IMR-90 (cell line): ENCODE measurements around the gene HDDC3. TPM values are rescaled to one million over a fixed set of nuclear protein-coding genes. Genes with fewer than 3 reads are reported as not detected.

Experiments used
- ATAC-seq: fragments of 200-7000 bp; cut with Tn5 transposase; 2 replicates; pipeline ENCODE4 v1.9.1; 2020; ENCODE audit warnings: low read depth, mild to moderate bottlenecking, moderate library complexity
- BruUV-seq: library from RNA; stranded (reverse); fragments of 400-500 nt; replicated peaks from 2 replicates; lab custom pipeline; 2021; lab: Mats Ljungman, UMichigan
- CTCF ChIA-PET: fragments of 300-600 bp; formaldehyde crosslinking; extraction: SDS; loops from one replicate; lab custom pipeline; 2021; ENCODE audit warnings: antibody characterized with exemption; lab: Yijun Ruan, JAX
- POLR2A ChIA-PET: fragments of 300-600 bp; sonication (Branson Sonifier 250); formaldehyde crosslinking; loops from one replicate; lab custom pipeline; 2022; ENCODE audit warnings: antibody characterized with exemption; ENCODE audit not compliant: unreplicated experiment; lab: Charles Lee
- DNase-seq: peaks from one replicate; pipeline ENCODE4 v3.0.0; 2013
- H2AFZ ChIP-seq: replicated peaks from 2 replicates; pipeline ENCODE3; 2013; ENCODE audit warnings: low read length, mild to moderate bottlenecking; ENCODE audit not compliant: poor library complexity
- H2AK5ac ChIP-seq: 2 replicates; pipeline ENCODE4 v1.6.1; 2013; ENCODE audit warnings: low read depth, low read length, inconsistent platforms
- H2AK9ac ChIP-seq: replicated peaks from 2 replicates; pipeline ENCODE3; 2013; ENCODE audit warnings: mild to moderate bottlenecking, low read depth, low read length, moderate library complexity; ENCODE audit not compliant: poor library complexity
- H2BK120ac ChIP-seq: 2 replicates; pipeline ENCODE4 v1.6.1; 2013; ENCODE audit warnings: low read depth, low read length, inconsistent platforms
- H2BK15ac ChIP-seq: 3 replicates; pipeline ENCODE4 v1.6.1; 2013; ENCODE audit warnings: low read depth, low read length, inconsistent platforms
- H2BK20ac ChIP-seq: 2 replicates; pipeline ENCODE4 v1.6.1; 2013; ENCODE audit warnings: low read depth, mild to moderate bottlenecking, inconsistent platforms, low read length, moderate library complexity
- H2BK5ac ChIP-seq: 2 replicates; pipeline ENCODE4 v1.6.1; 2013; ENCODE audit warnings: mild to moderate bottlenecking, low read depth, low read length, inconsistent platforms; ENCODE audit not compliant: poor library complexity, severe bottlenecking
- H3K14ac ChIP-seq: replicated peaks from 2 replicates; pipeline ENCODE4 v1.6.1; 2013; ENCODE audit warnings: low read depth, low read length, inconsistent platforms
- H3K18ac ChIP-seq: 2 replicates; pipeline ENCODE4 v1.6.1; 2013; ENCODE audit warnings: low read depth, low read length, control low read depth
- H3K23ac ChIP-seq: 2 replicates; pipeline ENCODE4 v1.6.1; 2013; ENCODE audit warnings: low read depth, low read length, inconsistent platforms
- H3K27ac ChIP-seq: 2 replicates; pipeline ENCODE4 v1.5.1; 2013; ENCODE audit warnings: mild to moderate bottlenecking, control low read depth, low read length; ENCODE audit not compliant: insufficient read depth
- H3K27me3 ChIP-seq: 2 replicates; pipeline ENCODE4 v1.6.1; 2013; ENCODE audit warnings: low read length; ENCODE audit not compliant: control insufficient read depth, insufficient read depth
- H3K36me3 ChIP-seq: 2 replicates; pipeline ENCODE4 v1.6.1; 2013; ENCODE audit warnings: low read length, mixed read lengths; ENCODE audit not compliant: control insufficient read depth, insufficient read depth
- H3K4ac ChIP-seq: 2 replicates; pipeline ENCODE4 v1.6.1; 2013; ENCODE audit warnings: low read depth, low read length, inconsistent platforms
- H3K4me1 ChIP-seq: 2 replicates; pipeline ENCODE4 v1.6.1; 2013; ENCODE audit warnings: low read length, mixed read lengths; ENCODE audit not compliant: control insufficient read depth, insufficient read depth
- H3K4me2 ChIP-seq: 2 replicates; pipeline ENCODE4 v1.6.1; 2013; ENCODE audit warnings: low read depth, mild to moderate bottlenecking, control low read depth, low read length, moderate library complexity
- H3K4me3 ChIP-seq: 2 replicates; pipeline ENCODE4 v1.5.1; 2013; ENCODE audit warnings: low read depth, mild to moderate bottlenecking, control low read depth, low read length, moderate library complexity; ENCODE audit not compliant: insufficient read depth
- H3K56ac ChIP-seq: 2 replicates; pipeline ENCODE4 v1.6.1; 2013; ENCODE audit warnings: low read length, inconsistent platforms; ENCODE audit not compliant: insufficient read depth; ENCODE audit errors: extremely low read depth
- H3K79me1 ChIP-seq, 2 experiments: 2 replicates each; pipeline ENCODE4 v1.6.1; 2013; ENCODE audit warnings: low read length in 2 of 2, inconsistent platforms in 1 of 2, low read depth in 1 of 2
- H3K9ac ChIP-seq: 2 replicates; pipeline ENCODE4 v1.6.1; 2013; ENCODE audit warnings: low read depth, low read length, control low read depth
- H3K9me1 ChIP-seq: 2 replicates; pipeline ENCODE4 v1.6.1; 2013; ENCODE audit warnings: low read length, inconsistent platforms; ENCODE audit not compliant: insufficient read depth
- H3K9me3 ChIP-seq: 2 replicates; pipeline ENCODE4 v1.6.1; 2013; ENCODE audit warnings: low read length; ENCODE audit not compliant: control insufficient read depth, insufficient read depth
- H4K20me1 ChIP-seq: 2 replicates; pipeline ENCODE4 v1.6.1; 2013; ENCODE audit warnings: low read length, inconsistent platforms; ENCODE audit not compliant: insufficient read depth
- H4K5ac ChIP-seq: 2 replicates; pipeline ENCODE4 v1.6.1; 2013; ENCODE audit warnings: mild to moderate bottlenecking, low read depth, low read length, control low read depth
- H4K8ac ChIP-seq, 2 experiments: 2 replicates each; pipeline ENCODE4 v1.6.1; 2013; ENCODE audit warnings: low read depth in 2 of 2, low read length in 2 of 2, control low read depth in 1 of 2, inconsistent platforms in 1 of 2
- H4K91ac ChIP-seq: 2 replicates; pipeline ENCODE4 v1.6.1; 2013; ENCODE audit warnings: low read depth, low read length, inconsistent platforms; ENCODE audit not compliant: insufficient read depth
- BHLHE40 ChIP-seq: fragments of 150-350 bp; IDR thresholded peaks from 2 replicates; pipeline ENCODE4 v1.6.1; 2016; ENCODE audit warnings: mild to moderate bottlenecking, low read depth, low read length
- CEBPB ChIP-seq: IDR thresholded peaks from 2 replicates; pipeline ENCODE4 v1.6.1; 2012; ENCODE audit warnings: low read depth, low read length, improper control_type of control experiment
- CHD1 ChIP-seq: IDR thresholded peaks from 2 replicates; pipeline ENCODE4 v1.6.1; 2012; ENCODE audit warnings: low read depth, low read length, improper control_type of control experiment
- CTCF ChIP-seq: conservative IDR thresholded peaks from 2 replicates; pipeline ENCODE4 v1.5.1; 2012; ENCODE audit warnings: mild to moderate bottlenecking, low read depth, low read length, improper control_type of control experiment
- ELK1 ChIP-seq: fragments of 150-350 bp; IDR thresholded peaks from 2 replicates; pipeline ENCODE4 v1.6.1; 2016; ENCODE audit warnings: low read depth, mild to moderate bottlenecking, low read length, moderate library complexity, borderline replicate concordance
- FOS ChIP-seq: fragments of 150-350 bp; IDR thresholded peaks from 2 replicates; pipeline ENCODE4 v1.6.1; 2016; ENCODE audit warnings: low read depth, low read length
- MAFK ChIP-seq: IDR thresholded peaks from 2 replicates; pipeline ENCODE4 v1.6.1; 2012; ENCODE audit warnings: low read depth, low read length, improper control_type of control experiment
- MAZ ChIP-seq: IDR thresholded peaks from 2 replicates; pipeline ENCODE4 v1.6.1; 2012; ENCODE audit warnings: low read depth, mild to moderate bottlenecking, low read length, improper control_type of control experiment, moderate library complexity, borderline replicate concordance
- MXI1 ChIP-seq: IDR thresholded peaks from 2 replicates; pipeline ENCODE4 v1.6.1; 2012; ENCODE audit warnings: low read depth, mild to moderate bottlenecking, low read length, moderate library complexity, borderline replicate concordance
- NFE2L2 ChIP-seq: fragments of 150-350 bp; IDR thresholded peaks from 2 replicates; pipeline ENCODE4 v1.6.1; 2016; ENCODE audit warnings: low read depth, mild to moderate bottlenecking, low read length
- POLR2A ChIP-seq: IDR thresholded peaks from 2 replicates; pipeline ENCODE4 v1.6.1; 2012; ENCODE audit warnings: mild to moderate bottlenecking, low read depth, low read length
- RAD21 ChIP-seq: IDR thresholded peaks from 2 replicates; pipeline ENCODE4 v1.6.1; 2012; ENCODE audit warnings: low read length, improper control_type of control experiment
- RCOR1 ChIP-seq: IDR thresholded peaks from 2 replicates; pipeline ENCODE4 v1.6.1; 2012; ENCODE audit warnings: mild to moderate bottlenecking, low read length, improper control_type of control experiment; ENCODE audit not compliant: insufficient replicate concordance
- RFX5 ChIP-seq: IDR thresholded peaks from 2 replicates; pipeline ENCODE4 v1.8.0; 2012; ENCODE audit warnings: low read depth, mild to moderate bottlenecking, low read length, moderate library complexity
- SMC3 ChIP-seq: fragments of 150-350 bp; IDR thresholded peaks from 2 replicates; pipeline ENCODE4 v1.6.1; 2016; ENCODE audit warnings: low read depth, mild to moderate bottlenecking, antibody characterized with exemption, low read length, moderate library complexity
- USF2 ChIP-seq: fragments of 150-350 bp; IDR thresholded peaks from 2 replicates; pipeline ENCODE4 v1.6.1; 2017; ENCODE audit warnings: mild to moderate bottlenecking, antibody characterized with exemption, low read length, low read depth
- WGBS, 2 experiments: methylation state at CpG; one replicate each; pipeline versions ENCODE4 v1.1.5 to v1.1.7; 2013; ENCODE audit warnings: missing lambda C conversion rate in 2 of 2; ENCODE audit not compliant: insufficient read length in 1 of 2; ENCODE audit errors: extremely low coverage in 2 of 2; 5-methylcytosine and 5-hydroxymethylcytosine counted together
- dilution Hi-C: fragments of 300-500 bp; cut with HindIII; formaldehyde crosslinking; loops from one replicate; pipeline ENCODE4 v1.14.3; 2018; ENCODE audit warnings: low sequenced_read_pairs; ENCODE audit not compliant: unreplicated experiment
- in situ Hi-C: fragments of 300-500 bp; cut with MboI; formaldehyde crosslinking; loops from 3 replicates; pipeline ENCODE4 v1.14.3; 2019; ENCODE audit warnings: low sequenced_read_pairs, inconsistent platforms, mixed read lengths
- intact Hi-C: fragments of 100-400 bp; cut with micrococcal nuclease; formaldehyde crosslinking; loops from 2 replicates; pipeline ENCODE4 v1.10.0; 2022
- polyA plus RNA-seq, 3 experiments: library from polyadenylated mRNA; depleted of rRNA; stranded (reverse); fragments of >200 nt; gene quantifications; 2 replicates each; pipeline ENCODE4 v1.2.3, GENCODE V29; 2012; ENCODE audit warnings: low replicate concordance in 1 of 3
- total RNA-seq: library from RNA; depleted of rRNA; stranded (reverse); fragments of >200 nt; gene quantifications from 2 replicates; pipeline ENCODE4 v1.2.3, GENCODE V29; 2012

HDDC3 gene
- total and polyA plus RNA-seq, 2 of the 4 experiments (the other 2 are of a cell fraction), result 7.9 to 10.7 TPM

- 94% methylated on average over 3 of the region's 15 CpGs; no CpG with 5 or more reads in 1 of the 2 experiments for WGBS, 2 experiments
- Histone ChIP-seq H3K14ac (no peak overlapping the region), H3K23ac (no peak overlapping the region), H3K56ac (no peak overlapping the region), H2BK5ac (no peak overlapping the region), H3K4me3 (no peak overlapping the region), H3K9me3 (no peaks in the 10 kb centered on the region), H4K20me1 (no peaks in the 10 kb centered on the region), H2BK20ac (no peak overlapping the region), H2AFZ (no peak overlapping the region), H3K9ac (no peak overlapping the region), H3K79me1 (peaks cover 0 to 13% of the 10 kb centered on the region in 2 experiments; a peak in 2 of 4 replicates), H3K4ac (no peak overlapping the region), H2BK120ac (no peak overlapping the region), H4K8ac (no peak overlapping the region), H3K27me3 (no peaks in the 10 kb centered on the region), H3K9me1 (no peaks in the 10 kb centered on the region), H2BK15ac (no peak overlapping the region), H3K4me2 (no peak overlapping the region), H3K36me3 (peaks cover 40% of the 10 kb centered on the region), H2AK5ac (no peak overlapping the region), H4K5ac (no peak overlapping the region), H3K4me1 (peaks cover 4% of the 10 kb centered on the region; the same call in 1 of the 2 replicates), H3K27ac (no peak overlapping the region), H4K91ac (no peak overlapping the region), H2AK9ac (no peak overlapping the region), H3K18ac (no peak overlapping the region)
- DNase-seq (no peak), ATAC-seq (no peak)
- dilution Hi-C loops (no loop called here), in situ Hi-C loops (no loop called here), intact Hi-C loops (no loop called here)
- CTCF ChIA-PET, result no interaction called here
- POLR2A ChIA-PET, result no interaction called here
- TF ChIP-seq MXI1, result no peak
- no peak for TF ChIP-seq BHLHE40
- TF ChIP-seq NFE2L2, result no peak
- no peak for TF ChIP-seq MAFK
- TF ChIP-seq RFX5, result no peak
- no peak for TF ChIP-seq CEBPB
- TF ChIP-seq SMC3, result no peak
- TF ChIP-seq CTCF, result no peak
- TF ChIP-seq RCOR1, result no peak
- TF ChIP-seq USF2, result no peak
- no peak for TF ChIP-seq ELK1
- no peak for TF ChIP-seq RAD21
- TF ChIP-seq POLR2A, result no peak
- TF ChIP-seq FOS, result no peak
- TF ChIP-seq MAZ, result no peak
- no peak for TF ChIP-seq CHD1
- no TSS peak for BruUV-seq
Observed at GRCh38 chr15:90907051-90907660, 25.2 kb downstream of the HDDC3 start.
